ENCODE data around the gene PNPLA4.

The PNPLA4 gene

DNA sequence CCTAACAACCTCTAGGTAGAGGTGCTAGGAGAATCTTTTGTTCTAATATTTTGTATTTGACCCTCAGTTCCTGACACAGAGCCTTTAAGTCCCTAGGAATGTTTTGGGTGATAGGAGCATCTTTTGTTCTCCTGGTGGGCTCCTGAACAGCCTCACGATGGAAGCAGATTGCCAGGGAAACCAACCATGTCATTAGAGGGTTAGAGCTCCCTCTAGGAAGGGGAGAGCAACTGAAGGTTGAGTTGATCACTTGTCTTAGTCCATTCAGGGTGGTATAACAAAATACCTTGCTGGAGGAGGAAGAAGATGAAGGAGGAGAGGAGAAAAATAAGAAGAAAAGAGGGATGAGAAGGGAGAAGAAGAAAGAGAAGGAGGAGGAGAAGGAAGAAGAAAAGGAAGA is 75.0 kb downstream of the PNPLA4 start:
- DNase-seq = no peak
